K562 (cell line): ENCODE measurements around the gene KCNK7. TPM values are rescaled to one million over a fixed set of nuclear protein-coding genes. Genes with fewer than 3 reads are reported as not detected.

Source experiments
- RAD51 ChIP-seq: fragments of 450-650 bp; IDR thresholded peaks from 2 replicates; pipeline ENCODE4 v1.7.1; 2016; ENCODE audit warnings: low read depth, mild to moderate bottlenecking, borderline replicate concordance
- polyA plus RNA-seq, 8 experiments: library from polyadenylated mRNA; depleted of rRNA in 4 of 8; stranded (reverse) in 5 of 8; unstranded in 3 of 8; fragments of >200 nt; fragmentation: Nextera tagmentation in 2 of 8; fragmentation: Illumina TruSeq in 1 of 8; extraction: Ambion mirVana in 2 of 8; extraction: Trizol in 1 of 8; gene quantifications; 2 replicates each; pipeline versions ENCODE4 v1.2.1 to v1.2.3, GENCODE V29; 2011 to 2014; ENCODE audit warnings: inconsistent platforms in 1 of 8, missing spikeins in 1 of 8
- total RNA-seq, 7 experiments: library from RNA; depleted of rRNA in 6 of 7; stranded (reverse); fragments of >200 nt in 6 of 7; fragmentation: Illumina TruSeq in 2 of 7; extraction: Trizol in 2 of 7; gene quantifications; 2 replicates each; pipeline versions ENCODE4 v1.2.1 to v1.2.3, GENCODE V29; 2011 to 2021; ENCODE audit warnings: low replicate concordance in 1 of 7
- TF ChIP-seq, protein P1 (sequence below): fragments of 450-650 bp; IDR thresholded peaks from 2 replicates; pipeline ENCODE4 v1.6.1; 2016; ENCODE audit warnings: mild to moderate bottlenecking, moderate library complexity
- TF ChIP-seq, protein P2 (sequence below), 2 experiments: fragments of 450-650 bp; formaldehyde crosslinking in 1 of 2; IDR thresholded peaks; 2 replicates each; pipeline versions ENCODE4 v1.4.0 to v1.6.1; 2014 to 2020; ENCODE audit warnings: mild to moderate bottlenecking in 2 of 2, borderline replicate concordance in 1 of 2, low read depth in 1 of 2

The KCNK7 gene
- total and polyA plus RNA-seq, 9 of the 15 experiments (the other 6 are each of a cell fraction or from before 2014, with no cell fraction given), result 0.07 to 0.40 TPM; not detected in 7

GRCh38 chr11:65588199-65589054 lies 7.2 kb downstream of the KCNK7 start (continued):
- TF ChIP-seq, protein P1, sequence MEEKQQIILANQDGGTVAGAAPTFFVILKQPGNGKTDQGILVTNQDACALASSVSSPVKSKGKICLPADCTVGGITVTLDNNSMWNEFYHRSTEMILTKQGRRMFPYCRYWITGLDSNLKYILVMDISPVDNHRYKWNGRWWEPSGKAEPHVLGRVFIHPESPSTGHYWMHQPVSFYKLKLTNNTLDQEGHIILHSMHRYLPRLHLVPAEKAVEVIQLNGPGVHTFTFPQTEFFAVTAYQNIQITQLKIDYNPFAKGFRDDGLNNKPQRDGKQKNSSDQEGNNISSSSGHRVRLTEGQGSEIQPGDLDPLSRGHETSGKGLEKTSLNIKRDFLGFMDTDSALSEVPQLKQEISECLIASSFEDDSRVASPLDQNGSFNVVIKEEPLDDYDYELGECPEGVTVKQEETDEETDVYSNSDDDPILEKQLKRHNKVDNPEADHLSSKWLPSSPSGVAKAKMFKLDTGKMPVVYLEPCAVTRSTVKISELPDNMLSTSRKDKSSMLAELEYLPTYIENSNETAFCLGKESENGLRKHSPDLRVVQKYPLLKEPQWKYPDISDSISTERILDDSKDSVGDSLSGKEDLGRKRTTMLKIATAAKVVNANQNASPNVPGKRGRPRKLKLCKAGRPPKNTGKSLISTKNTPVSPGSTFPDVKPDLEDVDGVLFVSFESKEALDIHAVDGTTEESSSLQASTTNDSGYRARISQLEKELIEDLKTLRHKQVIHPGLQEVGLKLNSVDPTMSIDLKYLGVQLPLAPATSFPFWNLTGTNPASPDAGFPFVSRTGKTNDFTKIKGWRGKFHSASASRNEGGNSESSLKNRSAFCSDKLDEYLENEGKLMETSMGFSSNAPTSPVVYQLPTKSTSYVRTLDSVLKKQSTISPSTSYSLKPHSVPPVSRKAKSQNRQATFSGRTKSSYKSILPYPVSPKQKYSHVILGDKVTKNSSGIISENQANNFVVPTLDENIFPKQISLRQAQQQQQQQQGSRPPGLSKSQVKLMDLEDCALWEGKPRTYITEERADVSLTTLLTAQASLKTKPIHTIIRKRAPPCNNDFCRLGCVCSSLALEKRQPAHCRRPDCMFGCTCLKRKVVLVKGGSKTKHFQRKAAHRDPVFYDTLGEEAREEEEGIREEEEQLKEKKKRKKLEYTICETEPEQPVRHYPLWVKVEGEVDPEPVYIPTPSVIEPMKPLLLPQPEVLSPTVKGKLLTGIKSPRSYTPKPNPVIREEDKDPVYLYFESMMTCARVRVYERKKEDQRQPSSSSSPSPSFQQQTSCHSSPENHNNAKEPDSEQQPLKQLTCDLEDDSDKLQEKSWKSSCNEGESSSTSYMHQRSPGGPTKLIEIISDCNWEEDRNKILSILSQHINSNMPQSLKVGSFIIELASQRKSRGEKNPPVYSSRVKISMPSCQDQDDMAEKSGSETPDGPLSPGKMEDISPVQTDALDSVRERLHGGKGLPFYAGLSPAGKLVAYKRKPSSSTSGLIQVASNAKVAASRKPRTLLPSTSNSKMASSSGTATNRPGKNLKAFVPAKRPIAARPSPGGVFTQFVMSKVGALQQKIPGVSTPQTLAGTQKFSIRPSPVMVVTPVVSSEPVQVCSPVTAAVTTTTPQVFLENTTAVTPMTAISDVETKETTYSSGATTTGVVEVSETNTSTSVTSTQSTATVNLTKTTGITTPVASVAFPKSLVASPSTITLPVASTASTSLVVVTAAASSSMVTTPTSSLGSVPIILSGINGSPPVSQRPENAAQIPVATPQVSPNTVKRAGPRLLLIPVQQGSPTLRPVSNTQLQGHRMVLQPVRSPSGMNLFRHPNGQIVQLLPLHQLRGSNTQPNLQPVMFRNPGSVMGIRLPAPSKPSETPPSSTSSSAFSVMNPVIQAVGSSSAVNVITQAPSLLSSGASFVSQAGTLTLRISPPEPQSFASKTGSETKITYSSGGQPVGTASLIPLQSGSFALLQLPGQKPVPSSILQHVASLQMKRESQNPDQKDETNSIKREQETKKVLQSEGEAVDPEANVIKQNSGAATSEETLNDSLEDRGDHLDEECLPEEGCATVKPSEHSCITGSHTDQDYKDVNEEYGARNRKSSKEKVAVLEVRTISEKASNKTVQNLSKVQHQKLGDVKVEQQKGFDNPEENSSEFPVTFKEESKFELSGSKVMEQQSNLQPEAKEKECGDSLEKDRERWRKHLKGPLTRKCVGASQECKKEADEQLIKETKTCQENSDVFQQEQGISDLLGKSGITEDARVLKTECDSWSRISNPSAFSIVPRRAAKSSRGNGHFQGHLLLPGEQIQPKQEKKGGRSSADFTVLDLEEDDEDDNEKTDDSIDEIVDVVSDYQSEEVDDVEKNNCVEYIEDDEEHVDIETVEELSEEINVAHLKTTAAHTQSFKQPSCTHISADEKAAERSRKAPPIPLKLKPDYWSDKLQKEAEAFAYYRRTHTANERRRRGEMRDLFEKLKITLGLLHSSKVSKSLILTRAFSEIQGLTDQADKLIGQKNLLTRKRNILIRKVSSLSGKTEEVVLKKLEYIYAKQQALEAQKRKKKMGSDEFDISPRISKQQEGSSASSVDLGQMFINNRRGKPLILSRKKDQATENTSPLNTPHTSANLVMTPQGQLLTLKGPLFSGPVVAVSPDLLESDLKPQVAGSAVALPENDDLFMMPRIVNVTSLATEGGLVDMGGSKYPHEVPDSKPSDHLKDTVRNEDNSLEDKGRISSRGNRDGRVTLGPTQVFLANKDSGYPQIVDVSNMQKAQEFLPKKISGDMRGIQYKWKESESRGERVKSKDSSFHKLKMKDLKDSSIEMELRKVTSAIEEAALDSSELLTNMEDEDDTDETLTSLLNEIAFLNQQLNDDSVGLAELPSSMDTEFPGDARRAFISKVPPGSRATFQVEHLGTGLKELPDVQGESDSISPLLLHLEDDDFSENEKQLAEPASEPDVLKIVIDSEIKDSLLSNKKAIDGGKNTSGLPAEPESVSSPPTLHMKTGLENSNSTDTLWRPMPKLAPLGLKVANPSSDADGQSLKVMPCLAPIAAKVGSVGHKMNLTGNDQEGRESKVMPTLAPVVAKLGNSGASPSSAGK, result no peak
- TF ChIP-seq, protein P2, sequence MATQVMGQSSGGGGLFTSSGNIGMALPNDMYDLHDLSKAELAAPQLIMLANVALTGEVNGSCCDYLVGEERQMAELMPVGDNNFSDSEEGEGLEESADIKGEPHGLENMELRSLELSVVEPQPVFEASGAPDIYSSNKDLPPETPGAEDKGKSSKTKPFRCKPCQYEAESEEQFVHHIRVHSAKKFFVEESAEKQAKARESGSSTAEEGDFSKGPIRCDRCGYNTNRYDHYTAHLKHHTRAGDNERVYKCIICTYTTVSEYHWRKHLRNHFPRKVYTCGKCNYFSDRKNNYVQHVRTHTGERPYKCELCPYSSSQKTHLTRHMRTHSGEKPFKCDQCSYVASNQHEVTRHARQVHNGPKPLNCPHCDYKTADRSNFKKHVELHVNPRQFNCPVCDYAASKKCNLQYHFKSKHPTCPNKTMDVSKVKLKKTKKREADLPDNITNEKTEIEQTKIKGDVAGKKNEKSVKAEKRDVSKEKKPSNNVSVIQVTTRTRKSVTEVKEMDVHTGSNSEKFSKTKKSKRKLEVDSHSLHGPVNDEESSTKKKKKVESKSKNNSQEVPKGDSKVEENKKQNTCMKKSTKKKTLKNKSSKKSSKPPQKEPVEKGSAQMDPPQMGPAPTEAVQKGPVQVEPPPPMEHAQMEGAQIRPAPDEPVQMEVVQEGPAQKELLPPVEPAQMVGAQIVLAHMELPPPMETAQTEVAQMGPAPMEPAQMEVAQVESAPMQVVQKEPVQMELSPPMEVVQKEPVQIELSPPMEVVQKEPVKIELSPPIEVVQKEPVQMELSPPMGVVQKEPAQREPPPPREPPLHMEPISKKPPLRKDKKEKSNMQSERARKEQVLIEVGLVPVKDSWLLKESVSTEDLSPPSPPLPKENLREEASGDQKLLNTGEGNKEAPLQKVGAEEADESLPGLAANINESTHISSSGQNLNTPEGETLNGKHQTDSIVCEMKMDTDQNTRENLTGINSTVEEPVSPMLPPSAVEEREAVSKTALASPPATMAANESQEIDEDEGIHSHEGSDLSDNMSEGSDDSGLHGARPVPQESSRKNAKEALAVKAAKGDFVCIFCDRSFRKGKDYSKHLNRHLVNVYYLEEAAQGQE (IDR thresholded peaks at IDR 0.05; ENCODE audit: borderline replicate concordance), result peak; percentile 58
- TF ChIP-seq, protein P2 (CRISPR knock-in tag; IDR thresholded peaks at IDR 0.05; ENCODE audit: low read depth), result no peak
- no peak for TF ChIP-seq RAD51
